Measurements from ENCODE around the gene VMO1. TPM values are rescaled to one million over a fixed set of nuclear protein-coding genes. Genes with fewer than 3 reads are reported as not detected.
A peak's percentile ranks its signal among the peaks of the same experiment; 100 is the strongest.

The VMO1 gene
- total and polyA plus RNA-seq, 9 of the 15 experiments (the other 6 are each of a cell fraction or from before 2014, with no cell fraction given): 0.31 TPM; not detected in 8

DNA sequence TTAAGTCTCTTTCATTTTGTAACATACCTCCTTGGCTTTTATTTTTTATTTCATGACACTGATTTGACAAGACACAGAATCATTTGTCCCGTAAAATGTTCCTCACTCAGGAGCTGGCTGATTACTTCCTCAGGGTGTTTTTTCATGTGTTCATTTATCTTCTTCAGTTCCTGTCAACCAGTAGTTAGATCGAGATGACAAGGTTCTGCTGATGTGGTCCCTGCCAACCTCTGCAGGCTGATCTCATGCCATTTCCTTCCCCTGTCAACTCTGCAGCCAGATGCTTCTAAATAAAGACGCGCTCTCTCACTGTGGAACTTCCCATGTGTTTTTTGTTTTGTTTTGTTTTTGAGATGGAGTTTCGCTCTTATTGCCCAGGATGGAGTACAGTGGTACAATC, 38.3 kb downstream of the VMO1 start (continued):
- TF ChIP-seq, protein P1, sequence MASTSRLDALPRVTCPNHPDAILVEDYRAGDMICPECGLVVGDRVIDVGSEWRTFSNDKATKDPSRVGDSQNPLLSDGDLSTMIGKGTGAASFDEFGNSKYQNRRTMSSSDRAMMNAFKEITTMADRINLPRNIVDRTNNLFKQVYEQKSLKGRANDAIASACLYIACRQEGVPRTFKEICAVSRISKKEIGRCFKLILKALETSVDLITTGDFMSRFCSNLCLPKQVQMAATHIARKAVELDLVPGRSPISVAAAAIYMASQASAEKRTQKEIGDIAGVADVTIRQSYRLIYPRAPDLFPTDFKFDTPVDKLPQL (IDR thresholded peaks at IDR 0.05; ENCODE audit: extremely low read depth, insufficient read length): no peak
- no peak for TF ChIP-seq DNMT1 (IDR thresholded peaks at IDR 0.05)

DNA sequence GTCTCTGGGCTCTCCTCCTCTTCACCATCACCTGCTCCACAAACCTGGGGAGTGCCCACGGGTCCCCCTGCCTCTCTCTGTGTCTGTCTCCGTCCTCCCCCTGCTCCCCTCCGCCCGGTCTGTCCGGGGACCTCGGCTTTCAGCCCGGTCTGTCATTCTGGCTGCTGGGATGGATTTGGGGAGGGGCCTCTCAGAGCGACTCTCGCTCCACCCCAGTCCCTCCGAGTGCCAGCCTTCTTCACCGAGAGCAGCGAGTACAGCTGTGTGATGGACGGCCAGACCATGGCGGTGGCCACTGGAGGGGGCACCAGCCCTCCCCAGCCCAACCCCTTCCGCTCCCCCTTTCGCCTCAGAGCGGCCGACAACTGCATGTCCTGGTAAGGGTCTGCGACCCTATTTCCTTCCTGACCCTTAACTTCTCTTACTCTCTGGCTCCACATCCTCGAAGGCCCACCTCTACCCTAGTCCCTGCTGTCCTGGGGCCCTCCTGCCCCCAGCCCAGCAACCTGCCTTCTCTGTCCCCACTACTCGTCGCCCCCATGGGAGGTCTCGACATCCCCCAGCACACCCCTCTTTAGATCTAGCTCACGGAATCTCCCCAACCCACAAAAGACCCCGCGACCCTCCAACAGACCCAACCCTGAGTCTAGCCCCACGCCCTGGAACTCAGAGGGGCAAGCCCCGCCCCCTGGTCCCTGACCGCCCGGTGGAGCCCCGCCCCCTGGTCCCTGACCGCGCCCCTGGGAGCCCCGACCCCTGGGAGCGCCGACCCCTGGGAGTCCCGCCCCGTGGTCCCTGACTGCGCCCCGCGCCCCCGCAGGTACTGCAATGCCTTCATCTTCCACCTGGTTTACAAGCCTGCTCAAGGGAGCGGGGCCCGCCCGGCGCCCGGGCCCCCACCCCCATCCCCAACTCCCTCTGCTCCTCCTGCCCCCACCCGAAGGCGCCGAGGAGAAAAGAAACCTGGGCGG, 40.9 kb downstream of the VMO1 start:
- Histone ChIP-seq H3K27me3 (ENCODE audit: control insufficient read depth in 2 of 2, insufficient read depth in 2 of 2, low read length in 2 of 2) (peaks cover 11 to 35% of the 10 kb centered on the region in 2 experiments; a peak in 4 of 5 replicates), H3K27ac (ENCODE audit: extremely low read depth, low read depth, low read length) (no peak overlapping the region), H3K79me2 (ENCODE audit: control insufficient read depth, insufficient read depth, low read length) (no peaks in the 10 kb centered on the region), H3K9me1 (ENCODE audit: control insufficient read depth, insufficient read depth, low read length) (no peaks in the 10 kb centered on the region), H3K9ac (ENCODE audit: insufficient read depth in 1 of 2, low read depth in 2 of 2, low read length in 2 of 2) (no peak overlapping the region), H3K4me3 (no peak overlapping the region), H3K4me2 (ENCODE audit: insufficient read depth, low read length) (no peak overlapping the region), H4K20me1 (replicated peaks; ENCODE audit: control insufficient read depth, insufficient read depth, low read length) (no peaks in the 10 kb centered on the region), H3K36me3 (ENCODE audit: control insufficient read depth, insufficient read depth, low read length) (no peaks in the 10 kb centered on the region), H3K9me3 (replicated peaks; ENCODE audit: control insufficient read depth, insufficient read depth, low read depth, low read length) (no peaks in the 10 kb centered on the region), H2AFZ (ENCODE audit: low read depth, low read length) (no peak overlapping the region), H3K4me1 (replicated peaks in 1 of 2; ENCODE audit: control insufficient read depth in 2 of 2, insufficient read depth in 2 of 2, low read length in 2 of 2) (peaks cover 0 to 9% of the 10 kb centered on the region in 2 experiments; a peak in 2 of 5 replicates)
- DNase-seq (ENCODE audit: extremely low read depth in 1 of 4, low spot score in 3 of 4) (peak in 3 of 4 experiments; percentile 43 to 72 (median 70)), ATAC-seq (peak; percentile 52; the same call in 1 of the 3 replicates), FAIRE-seq (no peak)
- in situ Hi-C loops (cut with MboI): no loop called here
- WGBS (ENCODE audit: insufficient coverage, low coverage, missing lambda C conversion rate): 12% methylated on average over 15 of the region's 51 CpGs
- intact Hi-C loops (cut with micrococcal nuclease): no loop called here
- ChIA-PET CTCF (ENCODE audit: low intra/inter-chr PET ratio) (no interaction called here), POLR2A (interaction anchor here (0.5 kb wide), 1 partner anchor 11 kb away, joined by 3 read pairs; no protein-coding TSS in a partner anchor)
- no TSS peak for BruUV-seq (replicated peaks)
- TF ChIP-seq NCOA2 (IDR thresholded peaks at IDR 0.05; ENCODE audit: partially characterized antibody in 2 of 2): no peak
- no peak for TF ChIP-seq ZNF668 (CRISPR knock-in tag; IDR thresholded peaks at IDR 0.05)
- no peak for TF ChIP-seq KLF16 (IDR thresholded peaks at IDR 0.05)
- TF ChIP-seq, protein P2, sequence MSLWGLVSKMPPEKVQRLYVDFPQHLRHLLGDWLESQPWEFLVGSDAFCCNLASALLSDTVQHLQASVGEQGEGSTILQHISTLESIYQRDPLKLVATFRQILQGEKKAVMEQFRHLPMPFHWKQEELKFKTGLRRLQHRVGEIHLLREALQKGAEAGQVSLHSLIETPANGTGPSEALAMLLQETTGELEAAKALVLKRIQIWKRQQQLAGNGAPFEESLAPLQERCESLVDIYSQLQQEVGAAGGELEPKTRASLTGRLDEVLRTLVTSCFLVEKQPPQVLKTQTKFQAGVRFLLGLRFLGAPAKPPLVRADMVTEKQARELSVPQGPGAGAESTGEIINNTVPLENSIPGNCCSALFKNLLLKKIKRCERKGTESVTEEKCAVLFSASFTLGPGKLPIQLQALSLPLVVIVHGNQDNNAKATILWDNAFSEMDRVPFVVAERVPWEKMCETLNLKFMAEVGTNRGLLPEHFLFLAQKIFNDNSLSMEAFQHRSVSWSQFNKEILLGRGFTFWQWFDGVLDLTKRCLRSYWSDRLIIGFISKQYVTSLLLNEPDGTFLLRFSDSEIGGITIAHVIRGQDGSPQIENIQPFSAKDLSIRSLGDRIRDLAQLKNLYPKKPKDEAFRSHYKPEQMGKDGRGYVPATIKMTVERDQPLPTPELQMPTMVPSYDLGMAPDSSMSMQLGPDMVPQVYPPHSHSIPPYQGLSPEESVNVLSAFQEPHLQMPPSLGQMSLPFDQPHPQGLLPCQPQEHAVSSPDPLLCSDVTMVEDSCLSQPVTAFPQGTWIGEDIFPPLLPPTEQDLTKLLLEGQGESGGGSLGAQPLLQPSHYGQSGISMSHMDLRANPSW (CRISPR knock-in tag; IDR thresholded peaks at IDR 0.05): no peak
- TF ChIP-seq, protein P3, sequence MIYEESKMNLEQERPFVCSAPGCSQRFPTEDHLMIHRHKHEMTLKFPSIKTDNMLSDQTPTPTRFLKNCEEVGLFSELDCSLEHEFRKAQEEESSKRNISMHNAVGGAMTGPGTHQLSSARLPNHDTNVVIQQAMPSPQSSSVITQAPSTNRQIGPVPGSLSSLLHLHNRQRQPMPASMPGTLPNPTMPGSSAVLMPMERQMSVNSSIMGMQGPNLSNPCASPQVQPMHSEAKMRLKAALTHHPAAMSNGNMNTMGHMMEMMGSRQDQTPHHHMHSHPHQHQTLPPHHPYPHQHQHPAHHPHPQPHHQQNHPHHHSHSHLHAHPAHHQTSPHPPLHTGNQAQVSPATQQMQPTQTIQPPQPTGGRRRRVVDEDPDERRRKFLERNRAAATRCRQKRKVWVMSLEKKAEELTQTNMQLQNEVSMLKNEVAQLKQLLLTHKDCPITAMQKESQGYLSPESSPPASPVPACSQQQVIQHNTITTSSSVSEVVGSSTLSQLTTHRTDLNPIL (CRISPR knock-in tag; IDR thresholded peaks at IDR 0.05): no peak
- TF ChIP-seq, protein P4, sequence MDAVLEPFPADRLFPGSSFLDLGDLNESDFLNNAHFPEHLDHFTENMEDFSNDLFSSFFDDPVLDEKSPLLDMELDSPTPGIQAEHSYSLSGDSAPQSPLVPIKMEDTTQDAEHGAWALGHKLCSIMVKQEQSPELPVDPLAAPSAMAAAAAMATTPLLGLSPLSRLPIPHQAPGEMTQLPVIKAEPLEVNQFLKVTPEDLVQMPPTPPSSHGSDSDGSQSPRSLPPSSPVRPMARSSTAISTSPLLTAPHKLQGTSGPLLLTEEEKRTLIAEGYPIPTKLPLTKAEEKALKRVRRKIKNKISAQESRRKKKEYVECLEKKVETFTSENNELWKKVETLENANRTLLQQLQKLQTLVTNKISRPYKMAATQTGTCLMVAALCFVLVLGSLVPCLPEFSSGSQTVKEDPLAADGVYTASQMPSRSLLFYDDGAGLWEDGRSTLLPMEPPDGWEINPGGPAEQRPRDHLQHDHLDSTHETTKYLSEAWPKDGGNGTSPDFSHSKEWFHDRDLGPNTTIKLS (IDR thresholded peaks at IDR 0.05; ENCODE audit: borderline replicate concordance, low read depth): no peak
- no peak for TF ChIP-seq ZNF583 (CRISPR knock-in tag; IDR thresholded peaks at IDR 0.05)
- no peak for TF ChIP-seq ZNF431 (CRISPR knock-in tag; IDR thresholded peaks at IDR 0.05)
- TF ChIP-seq, protein P5, sequence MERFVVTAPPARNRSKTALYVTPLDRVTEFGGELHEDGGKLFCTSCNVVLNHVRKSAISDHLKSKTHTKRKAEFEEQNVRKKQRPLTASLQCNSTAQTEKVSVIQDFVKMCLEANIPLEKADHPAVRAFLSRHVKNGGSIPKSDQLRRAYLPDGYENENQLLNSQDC (CRISPR knock-in tag; IDR thresholded peaks at IDR 0.05): no peak
- TF ChIP-seq ZNF444 (CRISPR knock-in tag; IDR thresholded peaks at IDR 0.05): no peak
